ENCODE measurements around the gene CELF4.

The CELF4 gene

DNA sequence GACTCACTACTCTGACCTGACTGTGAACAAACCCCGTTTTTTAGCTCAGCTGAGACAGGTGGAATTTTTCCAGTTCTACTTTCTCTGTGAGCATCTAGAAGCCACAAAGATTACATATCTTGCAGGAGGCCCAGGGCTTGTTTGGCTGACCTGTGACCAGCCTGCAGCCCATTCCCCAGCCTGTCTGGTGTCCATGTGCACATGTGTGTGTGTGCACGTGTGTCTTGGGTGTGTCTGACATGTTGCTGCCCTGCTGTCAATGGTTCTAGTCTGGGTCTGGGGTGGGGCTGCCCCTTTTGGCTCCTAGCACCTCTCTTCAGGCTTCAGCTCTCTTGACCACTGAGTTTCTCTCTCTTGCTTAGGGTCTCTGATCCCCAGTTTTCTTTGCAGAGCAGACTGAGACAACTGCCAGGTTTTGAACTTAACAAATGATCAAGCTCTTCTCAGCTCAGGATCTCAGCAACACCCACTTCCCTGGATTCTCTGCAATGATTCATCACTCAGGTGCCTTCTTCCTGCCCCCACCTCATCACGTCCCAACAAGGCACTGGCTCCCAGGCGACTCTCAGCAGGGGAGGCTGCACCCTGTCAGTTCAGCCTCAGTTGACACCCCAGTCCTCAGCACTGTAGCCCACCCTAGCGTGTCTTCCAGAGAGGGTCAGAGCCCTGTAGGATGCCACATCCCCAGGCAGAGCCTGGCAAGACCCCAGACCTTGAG lies 130.3 kb downstream of the CELF4 start:
- DNase-seq (ENCODE audit: low read depth), result no peak
- TF ChIP-seq, protein P1, sequence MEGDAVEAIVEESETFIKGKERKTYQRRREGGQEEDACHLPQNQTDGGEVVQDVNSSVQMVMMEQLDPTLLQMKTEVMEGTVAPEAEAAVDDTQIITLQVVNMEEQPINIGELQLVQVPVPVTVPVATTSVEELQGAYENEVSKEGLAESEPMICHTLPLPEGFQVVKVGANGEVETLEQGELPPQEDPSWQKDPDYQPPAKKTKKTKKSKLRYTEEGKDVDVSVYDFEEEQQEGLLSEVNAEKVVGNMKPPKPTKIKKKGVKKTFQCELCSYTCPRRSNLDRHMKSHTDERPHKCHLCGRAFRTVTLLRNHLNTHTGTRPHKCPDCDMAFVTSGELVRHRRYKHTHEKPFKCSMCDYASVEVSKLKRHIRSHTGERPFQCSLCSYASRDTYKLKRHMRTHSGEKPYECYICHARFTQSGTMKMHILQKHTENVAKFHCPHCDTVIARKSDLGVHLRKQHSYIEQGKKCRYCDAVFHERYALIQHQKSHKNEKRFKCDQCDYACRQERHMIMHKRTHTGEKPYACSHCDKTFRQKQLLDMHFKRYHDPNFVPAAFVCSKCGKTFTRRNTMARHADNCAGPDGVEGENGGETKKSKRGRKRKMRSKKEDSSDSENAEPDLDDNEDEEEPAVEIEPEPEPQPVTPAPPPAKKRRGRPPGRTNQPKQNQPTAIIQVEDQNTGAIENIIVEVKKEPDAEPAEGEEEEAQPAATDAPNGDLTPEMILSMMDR (conservative IDR thresholded peaks at IDR 0.05; ENCODE audit: low read length), result no peak

DNA sequence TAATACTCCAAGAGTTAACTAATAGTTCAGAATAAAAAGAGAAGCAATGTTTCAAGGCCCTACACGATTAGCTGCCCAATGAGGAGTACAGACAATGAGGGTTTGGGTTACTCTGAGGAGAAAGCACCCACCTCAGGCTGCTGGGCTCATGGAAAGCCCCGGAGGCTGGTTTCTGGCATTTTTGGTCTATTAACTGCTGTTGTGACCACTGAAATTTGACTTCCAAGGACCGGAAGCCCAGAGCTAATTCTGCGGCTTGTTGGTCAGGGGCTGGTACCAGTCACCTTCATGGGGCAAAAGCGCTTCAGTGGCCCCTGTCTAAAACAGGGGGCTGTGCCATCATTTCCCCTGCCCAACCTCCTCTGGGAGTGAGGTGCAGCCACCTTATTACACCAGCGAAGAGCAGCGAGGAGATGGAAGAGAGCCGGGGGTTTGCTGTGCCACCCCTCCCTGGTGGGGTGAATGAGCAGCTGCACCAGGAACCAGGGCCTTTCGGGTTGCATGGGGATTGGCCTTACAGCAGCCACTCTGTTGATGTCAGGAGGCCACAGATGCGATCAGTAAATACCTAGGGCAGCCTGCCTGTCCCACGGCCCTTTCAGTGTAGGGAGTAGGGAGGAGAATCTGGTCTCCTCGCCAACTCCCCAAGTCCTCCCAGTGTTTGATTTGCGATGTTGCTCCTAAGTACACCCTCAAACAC lies 131.3 kb downstream of the CELF4 start:
- TF ChIP-seq, protein P1 (conservative IDR thresholded peaks at IDR 0.05; ENCODE audit: low read length), result no peak
- no peak for DNase-seq (ENCODE audit: low read depth)
- H3K4me3 ChIP-seq (ENCODE audit: low read length), result no peak overlapping the region

More for the DNA sequence above, 130.3 kb downstream of the CELF4 start:
- no peak overlapping the region for H3K4me3 ChIP-seq (ENCODE audit: low read length)

DNA sequence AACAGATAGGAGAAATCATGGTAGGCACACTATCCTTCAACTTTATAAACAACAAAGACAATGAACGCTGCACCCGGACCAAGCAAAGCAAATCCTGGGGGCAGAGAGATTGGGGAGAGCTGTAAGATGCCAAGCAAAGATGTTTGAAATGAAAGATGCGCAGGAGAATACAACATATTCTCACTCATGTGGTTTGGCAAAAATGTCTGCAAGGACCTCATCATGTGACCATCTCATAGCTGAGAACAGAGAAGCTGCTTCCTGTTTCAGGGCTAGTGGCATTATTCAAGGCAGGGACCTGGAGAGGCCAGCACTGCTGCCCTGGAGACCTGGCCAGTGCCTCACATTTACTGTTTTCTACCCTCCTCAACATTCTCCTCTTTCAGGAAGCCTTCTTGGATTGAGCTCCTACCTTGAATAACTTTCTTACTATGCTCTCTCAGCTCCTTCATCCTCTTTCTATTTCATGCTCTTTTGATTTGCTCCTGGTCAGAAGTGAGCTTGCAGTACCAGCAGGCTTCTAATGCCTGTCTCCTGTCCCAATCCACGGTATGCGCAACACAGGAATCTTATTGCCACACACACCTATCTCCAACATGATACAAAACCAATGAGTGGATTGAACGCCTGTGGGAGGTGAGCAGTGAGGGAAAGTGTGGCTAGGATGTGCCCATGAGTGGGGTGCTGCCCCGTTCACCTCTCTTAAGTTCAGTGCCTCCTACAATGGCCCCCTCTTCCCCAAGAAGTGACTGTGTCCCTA lies 133.0 kb downstream of the CELF4 start:
- H3K4me3 ChIP-seq (ENCODE audit: low read length), result no peak overlapping the region
- DNase-seq (ENCODE audit: low read depth), result no peak
- TF ChIP-seq, protein P1 (conservative IDR thresholded peaks at IDR 0.05; ENCODE audit: low read length), result no peak

DNA sequence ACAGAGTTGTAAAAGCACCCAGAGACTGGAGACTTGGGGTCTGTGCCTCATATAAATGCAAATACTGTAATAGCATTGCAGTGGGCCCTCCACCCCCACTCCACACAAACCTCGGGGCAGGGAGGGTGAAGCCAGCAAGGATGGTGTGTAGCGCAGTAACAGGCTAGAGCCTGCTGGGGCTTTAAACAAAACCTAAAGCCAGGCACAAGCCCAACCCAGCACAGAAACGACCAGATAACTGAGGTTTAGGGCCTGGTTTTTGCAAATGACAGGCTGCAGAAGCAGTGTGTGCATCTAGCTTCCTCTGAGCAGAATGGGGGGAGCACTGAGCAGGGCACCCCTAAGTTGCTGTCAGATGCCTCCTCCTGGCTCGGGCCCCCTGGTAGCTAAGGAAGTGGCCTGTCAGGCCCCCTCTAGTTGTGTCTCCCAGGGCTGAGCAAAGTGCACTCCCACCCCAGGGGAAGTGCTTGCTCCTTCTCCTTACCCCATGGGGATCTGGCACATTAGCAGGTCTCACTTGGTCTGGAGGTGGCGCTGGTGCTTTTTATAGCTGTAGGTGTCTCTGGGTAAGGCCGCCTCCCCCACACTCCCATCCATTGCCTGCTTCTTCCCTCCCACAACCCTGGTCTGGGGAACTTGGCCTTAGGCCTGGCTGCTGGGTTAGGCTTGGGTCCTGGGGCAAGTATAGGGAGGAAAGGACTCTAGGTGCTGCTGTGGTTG lies 135.1 kb downstream of the CELF4 start:
- TF ChIP-seq, protein P1 (conservative IDR thresholded peaks at IDR 0.05; ENCODE audit: low read length), result no peak
- no peak overlapping the region for H3K4me3 ChIP-seq (ENCODE audit: low read length)
- DNase-seq (ENCODE audit: low read depth), result no peak

DNA sequence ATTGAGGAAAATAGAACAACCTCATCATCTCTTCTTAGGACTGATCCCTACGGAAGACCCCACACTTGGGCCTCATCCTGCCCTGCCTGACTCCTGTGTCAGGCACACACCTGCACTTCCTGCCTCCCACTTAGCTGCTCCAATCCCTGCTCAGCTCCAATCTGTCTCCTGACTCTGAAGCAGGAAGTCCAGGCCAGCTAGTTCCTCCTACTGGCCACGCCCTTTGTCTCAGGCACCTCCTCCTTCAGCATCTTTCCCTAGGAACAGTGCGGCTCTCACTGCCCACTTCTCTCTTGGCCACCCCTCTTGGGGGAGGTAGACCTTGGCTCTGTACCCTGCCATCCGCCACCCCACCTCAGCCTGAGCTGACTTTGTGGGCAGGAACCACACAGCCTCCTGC lies 135.8 kb downstream of the CELF4 start:
- no peak for DNase-seq (ENCODE audit: low read depth)
- TF ChIP-seq, protein P1 (conservative IDR thresholded peaks at IDR 0.05; ENCODE audit: low read length), result no peak
- H3K4me3 ChIP-seq (ENCODE audit: low read length), result no peak overlapping the region

DNA sequence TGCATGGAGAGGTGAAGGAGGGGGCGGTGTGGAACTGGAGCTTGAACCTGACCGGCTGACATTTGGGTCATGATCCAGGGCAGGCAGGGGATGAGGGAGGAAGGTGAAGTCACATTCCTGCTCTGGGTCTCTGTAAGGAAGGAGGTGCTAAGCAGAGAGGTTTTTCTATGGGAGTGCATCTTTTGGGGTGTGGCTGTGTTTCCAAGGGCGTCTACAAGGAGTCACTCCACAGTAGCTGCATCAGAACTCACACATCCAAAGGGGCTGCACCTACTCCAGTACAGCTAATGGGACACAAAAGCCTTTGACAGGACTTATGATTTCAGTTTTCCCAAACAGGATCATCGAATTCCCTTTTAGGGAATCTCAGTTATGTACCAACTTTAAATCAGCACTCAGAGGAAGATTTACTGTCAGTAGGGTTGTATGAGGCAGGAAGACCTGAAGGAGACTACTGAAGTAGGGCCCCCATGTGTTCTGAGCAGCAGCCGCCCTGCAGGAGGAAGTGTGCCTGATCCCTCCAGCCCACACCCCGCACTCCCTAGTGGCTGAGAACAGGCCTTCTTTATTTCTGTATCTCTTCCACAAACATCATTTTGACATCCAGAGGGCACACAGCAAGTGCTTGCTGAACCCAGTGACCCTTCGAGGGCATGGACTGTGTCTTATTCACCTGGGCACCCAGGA lies 137.2 kb downstream of the CELF4 start:
- no peak overlapping the region for H3K4me3 ChIP-seq (ENCODE audit: low read length)
- no peak for DNase-seq (ENCODE audit: low read depth)
- TF ChIP-seq, protein P1 (conservative IDR thresholded peaks at IDR 0.05; ENCODE audit: low read length), result no peak

Data from AG10803 (cell line).